Right lobe of liver (tissue), 4 donors: ENCODE measurements around the gene PPM1L.

Source experiments
- POLR2A ChIP-seq: fragments of 450-650 bp; IDR thresholded peaks from one replicate; pipeline ENCODE4 v1.6.1; 2017; ENCODE audit warnings: antibody characterized with exemption, mild to moderate bottlenecking
- TF ChIP-seq, protein P1 (sequence below), 4 donors: fragments of 200-600 bp in 3 of 4; fragments of 450-650 bp in 1 of 4; IDR thresholded peaks; one replicate each; pipeline versions ENCODE4 v1.5.1 to v1.8.0; 2016 to 2022; ENCODE audit warnings: antibody characterized with exemption in 4 of 4, mild to moderate bottlenecking in 2 of 4
- donor health status: DM: no; HTN: no; CAD: no.
- donor health status: DM: no; HTN: no; CAD: no.
- donor health status: DM: no; HTN: yes; CAD: no.

DNA sequence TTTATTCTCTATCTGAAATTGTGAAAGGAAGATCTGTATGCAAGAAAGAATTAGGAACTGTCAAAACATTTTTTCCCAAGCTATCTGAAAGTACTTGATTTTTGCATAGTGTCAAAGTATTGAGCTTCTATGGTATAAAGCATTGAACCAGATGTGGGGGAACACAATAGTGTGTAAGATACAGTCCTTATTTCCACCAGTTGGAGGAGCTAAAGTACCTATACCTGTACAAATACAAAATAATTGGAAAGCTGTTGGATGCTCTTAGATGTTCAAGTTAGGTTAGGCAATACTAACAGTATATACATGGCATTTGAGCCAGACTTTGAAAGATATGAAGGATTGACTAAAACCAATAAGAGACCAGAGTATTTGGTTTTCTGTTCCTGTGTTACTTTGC, 200.8 kb downstream of the PPM1L start:
- TF ChIP-seq, protein P1, sequence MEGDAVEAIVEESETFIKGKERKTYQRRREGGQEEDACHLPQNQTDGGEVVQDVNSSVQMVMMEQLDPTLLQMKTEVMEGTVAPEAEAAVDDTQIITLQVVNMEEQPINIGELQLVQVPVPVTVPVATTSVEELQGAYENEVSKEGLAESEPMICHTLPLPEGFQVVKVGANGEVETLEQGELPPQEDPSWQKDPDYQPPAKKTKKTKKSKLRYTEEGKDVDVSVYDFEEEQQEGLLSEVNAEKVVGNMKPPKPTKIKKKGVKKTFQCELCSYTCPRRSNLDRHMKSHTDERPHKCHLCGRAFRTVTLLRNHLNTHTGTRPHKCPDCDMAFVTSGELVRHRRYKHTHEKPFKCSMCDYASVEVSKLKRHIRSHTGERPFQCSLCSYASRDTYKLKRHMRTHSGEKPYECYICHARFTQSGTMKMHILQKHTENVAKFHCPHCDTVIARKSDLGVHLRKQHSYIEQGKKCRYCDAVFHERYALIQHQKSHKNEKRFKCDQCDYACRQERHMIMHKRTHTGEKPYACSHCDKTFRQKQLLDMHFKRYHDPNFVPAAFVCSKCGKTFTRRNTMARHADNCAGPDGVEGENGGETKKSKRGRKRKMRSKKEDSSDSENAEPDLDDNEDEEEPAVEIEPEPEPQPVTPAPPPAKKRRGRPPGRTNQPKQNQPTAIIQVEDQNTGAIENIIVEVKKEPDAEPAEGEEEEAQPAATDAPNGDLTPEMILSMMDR (IDR thresholded peaks at IDR 0.05) = peak; percentile 26 to 36 (median 30)
- TF ChIP-seq POLR2A = no peak
